GM12892 (cell line): ENCODE results near the gene NT5C.

Experiments used
- DNase-seq: peaks from one replicate; pipeline ENCODE4 v3.0.0; 2011; ENCODE audit not compliant: insufficient read length
- FAIRE-seq: peaks from 2 replicates; lab custom pipeline; 2011; peaks lifted over from hg19 to GRCh38; lab: Jason Lieb, UNC
- POLR2A ChIP-seq: IDR thresholded peaks from 2 replicates; pipeline ENCODE4 v1.6.1; 2011; ENCODE audit warnings: low read depth, low read length, control low read depth
- POLR2AphosphoS5 ChIP-seq: IDR thresholded peaks from 2 replicates; pipeline ENCODE4 v1.6.1; 2011; ENCODE audit warnings: low read depth, low read length, control low read depth
- TAF1 ChIP-seq: IDR thresholded peaks from 2 replicates; pipeline ENCODE4 v1.6.1; 2011; ENCODE audit warnings: low read depth, mild to moderate bottlenecking, control low read depth, low read length, borderline replicate concordance

Gene NT5C

DNA sequence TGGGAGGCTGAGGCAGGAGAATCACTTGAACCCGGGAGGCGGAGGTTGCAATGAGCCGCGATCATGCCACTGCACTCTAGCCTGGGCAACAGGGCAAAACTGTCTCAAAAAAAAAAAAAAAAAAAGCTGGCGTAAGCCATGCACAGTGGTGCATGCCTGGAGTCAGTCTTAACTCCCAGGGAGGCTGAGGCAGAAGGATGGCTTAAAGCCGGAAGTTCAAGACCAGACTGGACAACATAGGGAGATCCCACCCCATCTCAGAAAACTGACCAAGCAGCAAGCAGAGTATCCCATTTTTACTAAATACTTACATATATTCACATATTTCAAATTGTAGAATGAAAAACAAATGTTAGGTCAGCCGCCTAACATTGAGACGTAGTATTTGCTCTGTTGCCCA is 4.6 kb downstream of the NT5C start:
- FAIRE-seq = no peak
- no peak for DNase-seq
- TF ChIP-seq TAF1 = no peak
- no peak for TF ChIP-seq POLR2A
- no peak for TF ChIP-seq POLR2AphosphoS5

- 0 out of 2 replicates have a peak, but pooled peaks have one; percentile 38 for TF ChIP-seq POLR2AphosphoS5
- no peak for TF ChIP-seq POLR2A
- no peak for FAIRE-seq
- no peak for DNase-seq
Measured at GRCh38 chr17:75125984-75126383, 5.6 kb downstream of the NT5C start.

DNA sequence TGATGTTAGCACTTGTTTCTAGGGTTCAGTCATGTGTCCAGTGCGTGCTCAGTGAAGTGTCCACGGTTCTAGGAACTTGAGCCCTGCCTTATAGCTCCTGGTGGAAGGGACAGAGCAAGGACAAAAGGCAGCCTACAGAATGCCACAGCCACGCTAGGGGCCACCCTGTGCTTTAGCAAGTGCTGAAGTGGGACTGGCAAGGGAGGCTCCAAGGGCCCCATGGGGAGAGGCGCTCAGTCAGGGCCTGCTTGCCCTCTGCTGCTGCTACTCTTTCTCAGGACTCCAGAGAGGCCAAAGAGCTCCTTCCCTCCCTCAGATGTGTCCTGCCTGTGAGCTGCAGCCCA is 6.8 kb downstream of the NT5C start:
- no peak for TF ChIP-seq TAF1
- no peak for TF ChIP-seq POLR2AphosphoS5
- no peak for TF ChIP-seq POLR2A
- FAIRE-seq (no peak), DNase-seq (no peak)

DNA sequence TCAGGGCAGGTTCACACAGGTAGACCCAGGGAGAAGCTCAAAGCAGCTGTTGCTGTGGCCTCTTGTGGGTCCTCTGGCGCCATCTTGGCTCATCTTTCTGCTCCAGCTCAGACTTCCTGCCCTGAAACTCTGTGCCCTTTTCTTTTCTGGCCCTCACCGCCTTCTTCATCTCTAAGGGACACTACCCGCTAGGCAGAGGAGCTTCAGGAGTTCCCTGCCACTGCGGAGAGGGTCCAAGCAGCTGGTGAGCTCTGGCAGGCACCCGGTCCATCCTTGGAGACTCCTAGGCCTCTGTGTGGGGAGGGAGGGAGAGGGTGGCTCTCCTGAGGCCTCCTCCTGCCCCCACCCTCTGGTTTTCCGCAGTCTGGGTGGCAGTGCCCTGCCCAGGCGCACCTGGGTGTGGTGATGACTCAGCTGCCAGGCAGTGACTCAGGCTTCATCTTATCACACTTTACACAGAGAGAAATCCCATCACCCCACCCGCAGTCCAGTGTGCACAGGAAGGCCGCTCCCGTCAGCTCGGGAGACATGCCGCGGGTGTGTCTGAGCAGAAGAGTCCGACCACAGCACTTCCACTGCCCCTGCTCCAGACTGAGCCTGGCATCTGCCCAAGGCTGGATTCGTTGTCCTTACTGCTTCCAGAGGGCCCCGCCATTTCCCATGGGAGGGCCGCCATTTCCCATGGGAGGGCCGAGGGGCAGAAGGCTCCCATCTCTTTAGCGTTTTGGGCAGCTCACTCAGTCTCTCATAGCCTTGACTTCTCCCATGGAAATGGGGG is 7.3 kb downstream of the NT5C start:
- DNase-seq (no peak), FAIRE-seq (no peak)
- TF ChIP-seq POLR2AphosphoS5 (no peak), TAF1 (no peak), POLR2A (no peak)

DNA sequence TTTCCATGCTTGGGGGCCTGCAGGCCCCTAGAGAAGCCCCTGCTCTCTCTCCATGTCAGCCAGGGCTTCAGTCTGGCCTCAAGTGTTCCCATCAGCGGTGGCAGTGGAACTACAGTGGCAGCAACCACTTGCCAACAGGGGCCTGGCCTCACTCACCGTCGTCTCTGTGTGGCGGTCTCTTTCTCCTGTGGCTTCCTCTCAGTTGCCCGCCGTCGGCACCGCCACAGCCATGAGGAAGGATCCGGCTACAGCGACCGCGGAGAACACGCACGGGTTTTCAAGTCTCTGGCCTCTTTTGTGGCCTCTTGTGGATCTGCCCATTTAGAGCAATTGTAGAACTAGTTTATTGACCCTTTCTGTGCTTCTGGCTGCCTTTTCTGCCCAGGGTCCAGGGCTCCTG is 13.2 kb downstream of the NT5C start:
- FAIRE-seq (no peak), DNase-seq (no peak)
- TF ChIP-seq POLR2AphosphoS5 (no peak), TAF1 (no peak), POLR2A (no peak)

DNA sequence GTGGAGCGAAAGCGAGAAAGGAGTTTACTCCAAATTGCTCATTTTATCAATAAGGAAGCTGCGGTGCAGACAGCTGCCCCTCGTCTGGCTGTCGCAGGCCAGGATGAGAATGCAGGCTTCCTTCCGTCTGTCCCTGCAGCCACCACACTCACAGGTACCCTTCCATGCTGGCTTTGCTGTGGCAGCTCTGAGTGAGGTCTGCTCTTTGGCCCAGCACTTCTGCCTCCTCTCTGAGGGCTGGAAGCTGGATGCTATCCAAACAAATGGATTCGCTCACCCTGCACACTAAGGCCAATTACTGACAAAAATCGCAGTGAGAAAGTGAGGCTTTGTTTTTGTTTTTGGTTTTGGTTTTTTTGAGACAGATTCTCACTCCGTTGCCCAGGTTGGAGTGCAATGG is 14.8 kb downstream of the NT5C start:
- TF ChIP-seq POLR2A = no peak
- no peak for TF ChIP-seq TAF1
- TF ChIP-seq POLR2AphosphoS5 = no peak
- no peak for FAIRE-seq
- no peak for DNase-seq

DNA sequence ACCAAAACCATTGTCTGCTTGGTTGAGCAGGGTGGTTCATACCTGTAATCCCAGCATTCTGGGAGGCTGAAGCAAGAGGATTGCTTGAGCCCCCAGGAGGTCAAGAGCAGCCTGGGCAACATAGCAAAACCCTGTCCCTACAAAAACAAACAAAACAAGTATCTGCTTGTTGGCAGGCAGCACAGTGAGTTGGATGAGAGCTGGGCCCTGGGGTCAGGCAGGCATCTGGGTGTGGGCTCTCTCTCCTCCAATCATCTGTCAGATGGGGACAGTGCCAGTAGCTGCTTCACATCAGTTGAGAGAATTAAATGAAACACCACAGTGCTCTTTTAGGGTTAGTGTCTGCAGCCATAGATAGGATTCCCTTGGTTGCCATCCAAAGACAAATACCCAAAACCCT is 16.0 kb downstream of the NT5C start:
- DNase-seq (no peak), FAIRE-seq (no peak)

GRCh38 chr17:75114552-75115314 is 16.8 kb downstream of the NT5C start:
- TF ChIP-seq POLR2AphosphoS5 = no peak
- no peak for TF ChIP-seq TAF1
- no peak for TF ChIP-seq POLR2A
- DNase-seq (no peak), FAIRE-seq (no peak)

More for the DNA sequence above, 16.0 kb downstream of the NT5C start:
- TF ChIP-seq TAF1 (no peak), POLR2A (no peak), POLR2AphosphoS5 (no peak)

DNA sequence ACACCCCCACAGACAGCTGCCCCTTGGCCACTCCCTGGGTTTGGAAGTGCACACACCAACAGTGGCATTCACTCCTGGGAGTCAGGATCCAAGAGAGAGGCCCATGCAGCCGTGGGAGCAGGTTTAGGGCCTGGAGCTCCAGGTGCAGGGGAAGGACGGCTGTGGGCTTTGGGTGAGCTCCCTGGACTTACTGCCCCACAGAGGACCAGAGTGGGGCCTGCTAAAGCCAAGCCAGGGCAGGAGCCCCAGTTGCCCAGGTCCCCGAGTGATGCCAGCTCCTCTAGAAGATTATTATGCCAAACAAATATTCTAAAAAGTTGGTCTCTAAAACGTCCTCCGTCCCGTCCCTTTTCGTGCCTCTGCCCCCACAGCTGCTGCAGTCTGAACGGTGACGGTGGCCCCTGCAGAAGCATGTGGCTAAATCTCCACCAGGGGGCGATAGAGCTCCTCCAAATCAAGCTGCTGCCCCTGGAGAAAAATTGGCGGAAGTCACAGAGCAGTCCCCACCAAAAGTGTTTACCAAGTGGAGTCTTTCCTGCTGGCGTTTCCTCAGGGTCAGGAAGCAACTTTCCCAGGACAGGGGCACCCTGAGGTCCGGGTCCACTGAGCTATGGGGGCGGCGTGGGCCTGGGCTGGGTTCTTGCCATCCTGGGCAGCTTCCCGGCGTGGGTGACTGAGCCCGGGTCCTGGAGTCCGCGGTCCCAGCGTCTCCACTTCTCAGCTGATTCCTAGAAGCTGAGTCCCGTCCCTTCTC is 17.6 kb downstream of the NT5C start:
- TF ChIP-seq POLR2A (peak; percentile 28; the same call in 1 of the 2 replicates), TAF1 (no peak), POLR2AphosphoS5 (no peak)
- DNase-seq (peak; percentile 83), FAIRE-seq (peak; percentile 92)

DNA sequence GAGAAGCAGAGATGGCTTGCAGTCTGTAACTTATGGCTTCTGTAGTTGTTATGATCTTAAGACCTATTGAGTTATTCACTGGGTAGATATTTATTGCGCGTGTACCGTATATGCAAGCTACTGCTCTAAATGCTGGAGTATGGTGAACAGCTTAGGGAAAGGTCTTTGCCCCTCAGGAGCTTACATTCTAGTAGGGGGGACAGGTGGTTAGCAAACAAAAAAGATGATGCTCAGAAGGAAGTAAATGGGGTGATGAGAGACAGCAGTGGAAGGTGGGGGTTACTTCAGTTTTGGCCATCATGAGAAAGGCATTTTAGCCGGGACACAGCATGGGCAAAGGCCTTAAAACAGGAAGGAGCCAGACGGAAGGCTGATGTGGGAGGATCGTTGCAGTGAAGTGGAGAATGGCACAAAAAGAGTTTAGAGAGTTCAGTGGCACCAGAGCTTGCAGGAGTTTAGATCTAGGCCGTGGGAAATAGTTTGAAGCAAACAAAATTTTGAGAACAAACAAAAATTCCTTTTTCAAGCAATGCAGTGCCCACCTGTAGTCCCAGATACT is 19.7 kb downstream of the NT5C start:
- DNase-seq (no peak), FAIRE-seq (no peak)
- no peak for TF ChIP-seq POLR2AphosphoS5
- no peak for TF ChIP-seq TAF1
- no peak for TF ChIP-seq POLR2A
